Adipocyte (in vitro differentiated cells): ENCODE results near the gene HSD17B7.
"Not testable (repeated sequence)": the region's sequence is repeated elsewhere in the genome, so short reads cannot be mapped to it uniquely, and the experiment has no call there.

ENCODE experiments used
- DNase-seq: peaks from one replicate; pipeline ENCODE4 v3.0.0-alpha.2; 2015; ENCODE audit warnings: low read depth
- H3K27me3 ChIP-seq: replicated peaks from 2 replicates; pipeline ENCODE4 v1.7.0; 2013; ENCODE audit warnings: mild to moderate bottlenecking, low read length, moderate library complexity; ENCODE audit not compliant: control insufficient read depth, insufficient read depth
- H3K36me3 ChIP-seq: 2 replicates; pipeline ENCODE4 v1.7.0; 2013; ENCODE audit warnings: low read length, mild to moderate bottlenecking, moderate library complexity; ENCODE audit not compliant: control insufficient read depth, insufficient read depth, severe bottlenecking
- H3K4me1 ChIP-seq: 2 replicates; pipeline ENCODE4 v1.7.0; 2013; ENCODE audit warnings: mild to moderate bottlenecking, low read length, moderate library complexity; ENCODE audit not compliant: control insufficient read depth, insufficient read depth
- H3K4me3 ChIP-seq: 2 replicates; pipeline ENCODE4 v1.7.0; 2013; ENCODE audit warnings: mild to moderate bottlenecking, low read length, moderate library complexity
- H3K9ac ChIP-seq: 2 replicates; pipeline ENCODE4 v1.7.0; 2013; ENCODE audit warnings: mild to moderate bottlenecking, low read length, moderate library complexity
- H3K9me3 ChIP-seq: 2 replicates; pipeline ENCODE4 v1.7.0; 2013; ENCODE audit warnings: mild to moderate bottlenecking, low read length, moderate library complexity; ENCODE audit not compliant: control insufficient read depth

The HSD17B7 gene

GRCh38 chr1:162790303-162790984 is at the start of gene HSD17B7:
TSS of gene HSD17B7 (plus strand) at chr1:162790702. CDS start at chr1:162790801, 99 bp downstream.
- H3K9me3 ChIP-seq, H3K4me1 ChIP-seq, H3K27me3 ChIP-seq, H3K36me3 ChIP-seq: not testable (repeated sequence)
- Histone ChIP-seq H3K9ac (peak within 1 kb of the TSS; percentile 54), H3K4me3 (peak within 1 kb of the TSS; percentile 77)
- peak; percentile 72 for DNase-seq

- DNase-seq: no peak
- Histone ChIP-seq H3K4me3 (no peak overlapping the region), H3K9me3 (no peaks in the 10 kb centered on the region), H3K27me3 (no peaks in the 10 kb centered on the region), H3K36me3 (peaks cover 34% of the 10 kb centered on the region), H3K4me1 (peaks cover 29% of the 10 kb centered on the region), H3K9ac (no peak overlapping the region)
Observed at GRCh38 chr1:162740755-162741154, 49.7 kb upstream of the HSD17B7 start.

- H3K9ac ChIP-seq: no peak overlapping the region
- H3K4me3 ChIP-seq: no peak overlapping the region
- no peaks in the 10 kb centered on the region for H3K9me3 ChIP-seq
- H3K27me3 ChIP-seq: no peaks in the 10 kb centered on the region
- no peak for DNase-seq
- H3K36me3 ChIP-seq: peaks cover 38% of the 10 kb centered on the region
- H3K4me1 ChIP-seq: peaks cover 26% of the 10 kb centered on the region
Observed at GRCh38 chr1:162741574-162741973, 48.9 kb upstream of the HSD17B7 start.

GRCh38 chr1:162746264-162746942 is 44.1 kb upstream of the HSD17B7 start:
- not testable (repeated sequence) for DNase-seq, H3K9me3 ChIP-seq, H3K9ac ChIP-seq, H3K4me3 ChIP-seq, H3K27me3 ChIP-seq
- H3K36me3 ChIP-seq: peaks cover 36% of the 10 kb centered on the region
- H3K4me1 ChIP-seq: peaks cover 14% of the 10 kb centered on the region

- H3K9me3 ChIP-seq: no peaks in the 10 kb centered on the region
- peaks cover 50% of the 10 kb centered on the region for H3K4me1 ChIP-seq
- no peaks in the 10 kb centered on the region for H3K27me3 ChIP-seq
- H3K36me3 ChIP-seq: peaks cover 50% of the 10 kb centered on the region
- no peak overlapping the region for H3K4me3 ChIP-seq
- DNase-seq: no peak
- no peak overlapping the region for H3K9ac ChIP-seq
Observed at GRCh38 chr1:162753001-162753658, 37.4 kb upstream of the HSD17B7 start.

GRCh38 chr1:162753998-162754585 is 36.4 kb upstream of the HSD17B7 start:
- H3K4me1 ChIP-seq: peaks cover 50% of the 10 kb centered on the region
- H3K4me3 ChIP-seq: no peak overlapping the region
- H3K9me3 ChIP-seq: no peaks in the 10 kb centered on the region
- DNase-seq: peak; percentile 21
- peak overlapping the region; percentile 2 for H3K9ac ChIP-seq
- no peaks in the 10 kb centered on the region for H3K27me3 ChIP-seq
- H3K36me3 ChIP-seq: peaks cover 60% of the 10 kb centered on the region

- Histone ChIP-seq H3K4me1 (peaks cover 50% of the 10 kb centered on the region), H3K27me3 (no peaks in the 10 kb centered on the region), H3K36me3 (peaks cover 72% of the 10 kb centered on the region), H3K9ac (no peak overlapping the region), H3K4me3 (no peak overlapping the region), H3K9me3 (no peaks in the 10 kb centered on the region)
- DNase-seq: no peak
Observed at GRCh38 chr1:162755306-162755705, 35.2 kb upstream of the HSD17B7 start.

- Histone ChIP-seq H3K27me3 (no peaks in the 10 kb centered on the region), H3K4me3 (no peak overlapping the region), H3K36me3 (peaks cover 84% of the 10 kb centered on the region), H3K9me3 (no peaks in the 10 kb centered on the region), H3K4me1 (peaks cover 50% of the 10 kb centered on the region), H3K9ac (no peak overlapping the region)
- DNase-seq: no peak
Observed at GRCh38 chr1:162756523-162756922, 34.0 kb upstream of the HSD17B7 start.

- no peak overlapping the region for H3K4me3 ChIP-seq
- no peaks in the 10 kb centered on the region for H3K27me3 ChIP-seq
- no peaks in the 10 kb centered on the region for H3K9me3 ChIP-seq
- peaks cover 94% of the 10 kb centered on the region for H3K36me3 ChIP-seq
- DNase-seq: no peak
- peaks cover 50% of the 10 kb centered on the region for H3K4me1 ChIP-seq
- no peak overlapping the region for H3K9ac ChIP-seq
Observed at GRCh38 chr1:162757476-162757875, 33.0 kb upstream of the HSD17B7 start.

- H3K9ac ChIP-seq: no peak overlapping the region
- no peaks in the 10 kb centered on the region for H3K4me1 ChIP-seq
- peaks cover 90% of the 10 kb centered on the region for H3K36me3 ChIP-seq
- no peak overlapping the region for H3K4me3 ChIP-seq
- DNase-seq: no peak
- H3K27me3 ChIP-seq: no peaks in the 10 kb centered on the region
- no peaks in the 10 kb centered on the region for H3K9me3 ChIP-seq
Observed at GRCh38 chr1:162765788-162766187, 24.7 kb upstream of the HSD17B7 start.

- peak; percentile 38 for DNase-seq
- peak overlapping the region; percentile 4 for H3K9ac ChIP-seq
- no peaks in the 10 kb centered on the region for H3K9me3 ChIP-seq
- H3K27me3 ChIP-seq: no peaks in the 10 kb centered on the region
- H3K36me3 ChIP-seq: peaks cover 93% of the 10 kb centered on the region
- no peak overlapping the region for H3K4me3 ChIP-seq
- peaks cover 20% of the 10 kb centered on the region for H3K4me1 ChIP-seq
Observed at GRCh38 chr1:162772571-162773154, 17.8 kb upstream of the HSD17B7 start.
